Loucy (cell line): ENCODE data around the gene JKAMP.

Experiments
- CTCF ChIP-seq: fragments of 200-600 bp; sonication (generic); conservative IDR thresholded peaks from 2 replicates; pipeline ENCODE4 v1.5.1; 2014; ENCODE audit warnings: mild to moderate bottlenecking, antibody characterized with exemption, low read length
- EZH2phosphoT487 ChIP-seq: fragments of 200-600 bp; IDR thresholded peaks from 2 replicates; pipeline ENCODE4 v1.6.1; 2018; ENCODE audit warnings: antibody characterized with exemption, mild to moderate bottlenecking, moderate library complexity, borderline replicate concordance

- TF ChIP-seq CTCF (no peak), EZH2phosphoT487 (no peak)
Measured at GRCh38 chr14:59534361-59534987, 50.2 kb downstream of the JKAMP start.
